ENCODE measurements around the gene PHKA2. TPM values are rescaled to one million over a fixed set of nuclear protein-coding genes. Genes with fewer than 3 reads are reported as not detected.
"Not testable (repeated sequence)": the region's sequence is repeated elsewhere in the genome, so short reads cannot be mapped to it uniquely, and the experiment has no call there.

PHKA2 gene
- total RNA-seq, 1 experiment from 2014 or later = 9.1 TPM

DNA sequence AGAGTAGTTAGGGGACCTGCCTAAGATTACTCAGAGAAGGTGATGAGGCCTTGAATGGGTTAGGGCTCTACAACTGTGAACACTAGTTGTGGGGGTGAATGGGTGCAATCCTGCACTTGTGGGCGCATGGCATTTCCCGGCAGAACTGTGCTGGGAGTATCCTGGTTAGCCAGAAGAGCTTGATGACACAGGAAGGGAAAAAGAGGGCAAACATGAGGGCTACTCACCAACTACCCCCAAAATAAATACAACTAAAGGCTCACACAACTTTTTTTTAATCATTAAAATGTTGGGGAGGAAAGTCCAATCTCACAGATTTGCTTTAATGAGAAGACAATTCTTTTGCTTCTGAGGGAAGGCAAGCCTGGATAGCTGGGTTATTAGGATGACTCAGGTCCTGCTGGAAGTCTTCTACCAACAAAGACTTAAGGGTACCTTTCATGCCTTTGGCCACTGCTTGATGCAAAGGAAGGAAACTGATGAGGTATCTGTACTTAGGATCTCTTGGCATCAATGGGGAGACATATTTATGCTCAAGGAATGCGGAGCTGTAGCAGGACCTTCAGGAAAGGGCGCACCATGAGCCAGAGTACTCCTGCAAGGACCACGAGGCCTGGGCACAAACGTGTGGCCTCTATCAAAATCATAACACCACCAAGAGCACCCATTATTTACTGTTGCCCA lies 2.6 kb downstream of the PHKA2 start:
- DNase-seq (ENCODE audit: extremely low read depth, low read depth) = no peak

DNA sequence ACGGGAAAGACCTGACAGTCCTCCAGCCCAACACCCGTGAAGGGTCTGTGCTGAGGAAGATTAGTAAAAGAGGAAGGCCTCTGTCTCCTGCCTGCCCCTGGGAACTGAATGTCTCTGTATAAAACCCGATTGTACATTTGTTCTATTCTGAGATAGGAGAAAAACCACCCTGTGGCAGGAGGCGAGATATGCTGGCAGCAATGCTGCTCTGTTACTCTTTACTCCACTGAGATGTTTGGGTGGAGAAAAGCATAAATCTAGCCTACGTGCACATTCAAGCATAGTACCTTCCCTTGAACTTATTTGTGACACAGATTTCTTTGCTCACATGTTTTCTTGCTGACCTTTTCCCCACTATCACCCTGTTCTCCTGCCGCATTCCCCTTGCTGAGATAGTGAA lies 3.7 kb downstream of the PHKA2 start:
- not testable (repeated sequence) for DNase-seq (ENCODE audit: extremely low read depth, low read depth)

DNA sequence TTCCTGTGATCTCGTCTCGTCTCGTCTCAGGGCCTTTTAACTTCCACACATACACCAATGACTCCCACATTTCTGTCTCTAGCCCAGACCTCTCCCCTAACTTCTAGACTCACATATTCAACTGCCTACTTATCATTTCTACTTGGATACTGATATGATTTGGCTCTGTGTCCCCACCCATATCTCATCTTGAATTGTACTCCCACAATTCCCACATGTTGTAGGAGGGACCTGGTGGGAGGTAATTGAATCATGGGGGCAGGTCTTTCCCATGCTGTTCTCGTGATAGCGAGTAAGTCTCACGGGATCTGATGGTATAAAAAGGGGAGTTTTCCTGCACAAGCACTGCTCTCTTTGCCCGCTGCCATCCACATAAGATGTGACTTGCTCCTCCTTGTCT lies 8.9 kb downstream of the PHKA2 start:
- DNase-seq (ENCODE audit: extremely low read depth, low read depth) = no peak

DNA sequence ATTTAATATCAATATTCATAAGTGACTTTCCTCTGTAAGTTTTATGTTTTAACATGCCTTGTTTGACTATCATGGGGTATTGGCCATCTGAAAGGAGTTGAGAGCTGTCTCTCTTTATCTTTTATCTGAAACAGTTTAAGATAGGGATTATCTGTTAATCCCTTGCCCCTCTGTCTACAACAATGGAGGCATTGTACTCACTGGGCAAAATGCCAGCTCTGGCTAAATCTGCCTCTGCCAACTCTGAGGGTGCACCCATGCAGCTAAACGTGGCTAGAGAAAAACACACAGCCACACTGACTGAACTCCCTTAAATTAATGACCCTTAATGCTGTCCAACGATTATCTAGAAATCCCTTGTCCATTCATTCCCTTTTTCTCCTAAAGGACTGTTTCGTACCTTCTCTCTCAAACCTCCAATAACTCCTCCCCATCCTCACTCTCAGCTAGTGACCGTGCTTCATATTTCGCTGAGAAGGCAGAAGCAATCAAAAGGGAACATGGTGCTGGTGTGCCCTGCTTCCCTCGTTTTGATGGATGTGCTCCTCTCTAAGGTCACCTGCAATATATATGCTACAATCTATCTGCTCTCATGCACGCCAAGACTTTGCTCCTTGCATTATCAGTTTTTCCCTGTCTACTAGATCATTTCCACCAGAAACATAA lies 10.3 kb downstream of the PHKA2 start:
- DNase-seq (ENCODE audit: extremely low read depth, low read depth) = no peak

DNA sequence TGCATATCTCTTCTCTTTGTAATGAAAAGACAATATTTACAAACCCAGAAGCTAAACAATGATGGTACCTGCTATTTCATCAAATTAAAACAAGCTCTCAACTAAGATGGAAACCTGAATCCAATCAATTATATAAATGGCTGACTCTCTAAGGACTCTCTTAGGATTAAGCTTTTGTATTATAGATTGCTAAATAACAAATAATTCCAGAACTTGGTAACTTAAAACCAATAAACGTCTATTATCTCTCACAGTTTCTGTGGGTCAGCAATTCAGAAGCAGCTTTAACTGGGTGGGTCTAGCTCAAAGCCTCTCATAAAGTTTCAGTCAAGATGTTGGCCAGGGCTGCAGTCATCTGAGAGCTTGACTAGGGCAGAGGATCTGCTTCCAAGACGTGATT lies 12.4 kb downstream of the PHKA2 start:
- no peak for DNase-seq (ENCODE audit: extremely low read depth, low read depth)

DNA sequence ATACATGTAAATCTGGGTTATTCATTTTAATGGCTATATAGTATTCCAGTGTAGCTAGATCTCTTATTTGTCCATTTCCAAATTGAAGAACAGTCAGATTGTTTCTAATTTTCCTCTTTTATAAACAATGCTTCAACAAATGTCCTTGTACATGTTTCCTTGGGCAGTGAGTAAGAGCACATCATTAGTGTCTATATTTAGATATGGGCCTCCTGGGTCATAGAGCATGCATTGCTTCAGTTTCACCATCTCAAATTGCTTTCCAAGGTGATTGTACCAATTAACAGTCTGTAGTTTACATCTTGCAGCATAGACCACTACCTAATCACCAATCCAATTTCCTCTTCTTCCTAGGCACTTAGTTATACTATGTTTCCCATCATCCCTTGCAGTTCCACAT lies 13.4 kb downstream of the PHKA2 start:
- DNase-seq (ENCODE audit: extremely low read depth, low read depth) = no peak

DNA sequence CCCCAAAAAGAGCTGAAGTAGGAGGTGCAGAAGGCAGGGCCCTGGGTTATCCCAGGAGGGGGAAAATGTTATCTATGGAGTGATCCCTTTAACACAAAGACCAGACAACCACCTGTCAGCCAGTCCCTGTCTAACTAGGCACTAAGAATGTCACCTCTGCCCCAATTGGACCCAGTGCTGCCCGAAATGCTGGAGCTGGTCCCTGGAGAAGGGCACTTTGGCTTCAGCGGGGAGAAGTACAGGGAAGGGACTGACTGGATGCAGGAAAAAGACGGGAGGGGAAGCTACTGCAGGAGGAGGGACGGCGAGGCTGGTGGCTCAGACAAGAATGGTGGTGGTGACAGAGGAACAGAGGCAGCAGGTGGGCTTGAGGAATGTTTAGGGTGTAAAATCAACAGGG lies 17.3 kb downstream of the PHKA2 start:
- no peak for DNase-seq (ENCODE audit: extremely low read depth, low read depth)

DNA sequence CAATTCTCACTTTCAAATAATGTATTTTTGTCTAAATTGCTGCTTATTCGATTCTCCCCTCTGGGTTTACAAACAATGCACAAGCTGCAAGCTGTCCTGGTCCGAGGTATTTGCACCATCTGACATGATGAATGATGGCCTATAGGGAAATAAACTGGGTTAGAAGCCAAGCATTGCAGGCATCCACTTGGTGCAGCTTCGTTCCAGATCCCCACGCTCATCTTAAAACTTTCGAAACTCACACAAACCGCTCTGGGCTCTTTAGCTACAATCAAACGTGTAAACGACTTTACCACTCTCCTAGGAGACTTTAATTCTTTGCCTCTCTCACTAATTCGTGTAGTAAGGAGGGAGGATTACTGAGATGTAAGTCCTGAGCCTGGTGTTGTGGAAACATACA lies 19.0 kb downstream of the PHKA2 start:
- DNase-seq (ENCODE audit: extremely low read depth, low read depth) = no peak

DNA sequence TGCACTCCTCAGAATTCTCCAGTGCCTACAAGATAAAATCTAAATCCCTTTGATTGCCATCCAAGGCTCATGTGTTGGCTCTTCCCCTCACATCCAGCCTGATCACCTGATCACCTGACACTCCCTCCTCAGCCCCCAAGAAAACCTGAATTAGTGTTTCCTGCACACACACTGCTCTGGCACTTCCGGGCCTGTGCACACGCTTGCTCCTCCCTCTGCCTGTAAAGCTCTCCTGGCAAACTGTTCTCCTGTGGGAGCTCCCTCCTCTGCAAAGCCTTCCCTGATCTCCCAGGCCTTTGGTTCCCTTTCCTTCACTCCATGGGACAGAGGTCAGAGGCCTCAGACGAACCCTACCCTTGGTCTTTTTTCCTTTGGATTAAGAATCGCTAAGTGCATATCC lies 19.9 kb downstream of the PHKA2 start:
- no peak for DNase-seq (ENCODE audit: extremely low read depth, low read depth)

DNA sequence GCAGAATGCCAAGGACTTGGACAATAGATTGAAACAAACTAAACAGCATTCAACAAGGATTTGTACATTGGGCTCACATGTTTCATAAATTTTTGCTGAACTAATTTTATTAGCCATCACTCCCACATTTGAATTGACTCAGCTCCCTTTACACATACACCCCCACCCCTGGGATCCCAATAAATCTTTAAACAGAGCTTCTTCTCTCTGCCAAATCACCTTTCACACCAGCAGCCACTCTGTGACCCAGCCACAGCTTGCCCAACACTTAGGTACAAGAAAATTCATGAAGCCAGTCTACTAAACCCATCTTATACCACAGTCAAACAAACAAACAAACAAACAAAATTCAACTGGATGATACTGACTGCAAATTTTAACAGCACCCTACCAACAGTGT lies 21.6 kb downstream of the PHKA2 start:
- no peak for DNase-seq (ENCODE audit: extremely low read depth, low read depth)

DNA sequence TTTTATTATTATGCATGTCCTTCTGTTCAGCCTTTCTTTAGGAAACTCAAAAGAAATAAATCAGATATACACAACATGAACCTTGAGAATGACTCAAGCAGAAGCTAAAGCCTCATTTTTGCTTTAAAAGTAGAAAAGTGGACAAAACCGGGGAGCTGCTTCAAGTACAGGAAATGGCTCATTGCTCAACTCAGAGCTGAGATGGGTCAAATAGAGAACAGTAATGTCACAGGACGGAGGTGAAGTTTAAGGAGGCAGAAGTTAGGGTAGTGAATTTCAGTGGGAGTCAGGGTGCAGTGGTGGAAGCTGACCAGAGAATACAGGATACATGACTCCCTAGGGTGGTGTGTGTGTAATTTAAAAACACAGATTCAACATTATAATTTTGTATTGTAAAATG lies 22.2 kb downstream of the PHKA2 start:
- no peak for DNase-seq (ENCODE audit: extremely low read depth, low read depth)

DNA sequence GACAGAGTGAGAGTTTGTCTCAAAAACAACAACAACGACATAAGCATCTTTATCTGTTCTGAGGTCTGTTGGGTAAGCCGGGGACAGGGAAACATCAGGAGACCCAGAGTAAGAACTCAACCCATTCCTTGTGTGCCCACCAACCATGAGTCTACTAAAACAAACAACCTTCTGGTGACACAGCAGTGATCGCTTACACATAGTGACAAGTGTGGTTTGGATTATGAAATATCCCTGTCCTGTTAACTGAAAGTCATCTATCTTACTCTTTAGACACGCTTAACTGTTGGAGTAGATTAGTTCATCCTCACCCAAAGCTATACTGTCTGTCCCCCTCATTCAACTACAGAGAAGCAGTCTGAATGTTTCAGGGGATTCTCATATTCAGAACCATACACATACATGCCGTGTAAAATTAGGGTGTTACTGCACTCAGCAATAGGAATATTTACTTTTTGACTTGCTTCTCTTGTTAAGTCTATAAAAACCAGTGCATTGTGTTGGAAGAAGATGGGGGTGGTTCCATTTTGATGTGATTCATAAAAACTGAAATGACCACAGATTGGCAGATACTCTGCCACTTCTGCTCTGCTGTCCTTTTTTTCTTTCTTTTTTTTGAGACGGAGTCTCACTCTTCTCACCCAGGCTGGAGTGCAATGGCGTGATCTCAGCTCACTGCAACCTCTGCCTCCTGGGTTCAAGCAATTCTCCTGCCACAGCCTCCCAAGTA lies 27.4 kb downstream of the PHKA2 start:
- no peak for DNase-seq (ENCODE audit: extremely low read depth, low read depth)

DNA sequence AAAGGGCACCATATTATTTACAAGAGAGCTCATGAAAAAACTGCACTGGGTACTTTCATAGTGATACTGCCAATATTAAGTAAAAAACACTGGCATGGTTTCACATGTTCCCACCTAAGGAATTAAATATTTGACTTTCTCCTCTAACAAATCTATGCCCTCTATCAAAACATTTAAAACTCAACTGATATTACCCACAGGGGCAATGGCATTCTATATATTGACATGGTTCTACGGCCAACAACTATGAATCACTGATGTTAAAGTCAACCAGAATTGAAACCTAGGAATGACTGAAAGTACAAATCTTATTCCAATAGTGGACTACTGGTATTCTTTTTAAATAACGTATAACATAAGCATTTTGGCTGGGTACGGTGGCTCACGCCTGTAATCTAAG lies 28.2 kb downstream of the PHKA2 start:
- DNase-seq (ENCODE audit: extremely low read depth, low read depth) = no peak

DNA sequence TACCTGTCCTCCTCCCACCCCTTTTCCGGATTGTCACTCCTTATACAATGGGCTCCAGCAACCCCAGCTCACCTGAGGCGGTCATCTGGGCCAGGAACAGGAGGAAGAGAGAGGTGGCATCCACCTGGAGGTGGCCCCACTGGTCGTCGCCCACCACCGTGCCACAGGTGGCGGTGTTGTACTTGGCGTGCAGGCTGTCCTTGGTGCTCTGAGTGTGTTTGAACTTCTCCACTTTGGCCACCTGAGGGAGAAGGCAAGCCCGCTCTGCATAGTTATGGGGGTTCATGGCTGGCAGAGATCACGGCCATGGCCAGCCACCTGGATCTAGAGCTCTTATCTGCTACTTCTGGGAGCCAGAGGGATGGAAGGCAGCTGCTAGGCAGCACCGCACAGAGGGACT lies 32.9 kb downstream of the PHKA2 start:
- DNase-seq (ENCODE audit: extremely low read depth, low read depth) = no peak

DNA sequence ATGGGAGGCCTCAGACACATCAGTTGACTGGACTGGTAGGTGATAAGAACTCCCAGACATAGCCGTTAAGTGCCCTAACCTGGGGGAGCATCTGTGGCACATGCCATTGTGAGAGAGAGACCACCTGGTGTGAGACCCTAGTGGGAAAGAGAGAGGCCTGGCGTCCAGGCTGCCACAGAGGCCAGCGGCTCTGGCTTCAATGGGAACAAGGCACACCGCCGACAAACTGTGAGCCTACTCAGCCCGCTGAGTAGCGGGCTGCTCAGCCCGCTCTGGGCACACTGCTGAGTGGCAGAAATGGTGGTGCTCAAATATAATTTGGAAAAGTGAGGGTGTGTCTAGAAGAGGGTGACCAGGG lies 34.0 kb downstream of the PHKA2 start:
- no peak for DNase-seq (ENCODE audit: extremely low read depth, low read depth)

DNA sequence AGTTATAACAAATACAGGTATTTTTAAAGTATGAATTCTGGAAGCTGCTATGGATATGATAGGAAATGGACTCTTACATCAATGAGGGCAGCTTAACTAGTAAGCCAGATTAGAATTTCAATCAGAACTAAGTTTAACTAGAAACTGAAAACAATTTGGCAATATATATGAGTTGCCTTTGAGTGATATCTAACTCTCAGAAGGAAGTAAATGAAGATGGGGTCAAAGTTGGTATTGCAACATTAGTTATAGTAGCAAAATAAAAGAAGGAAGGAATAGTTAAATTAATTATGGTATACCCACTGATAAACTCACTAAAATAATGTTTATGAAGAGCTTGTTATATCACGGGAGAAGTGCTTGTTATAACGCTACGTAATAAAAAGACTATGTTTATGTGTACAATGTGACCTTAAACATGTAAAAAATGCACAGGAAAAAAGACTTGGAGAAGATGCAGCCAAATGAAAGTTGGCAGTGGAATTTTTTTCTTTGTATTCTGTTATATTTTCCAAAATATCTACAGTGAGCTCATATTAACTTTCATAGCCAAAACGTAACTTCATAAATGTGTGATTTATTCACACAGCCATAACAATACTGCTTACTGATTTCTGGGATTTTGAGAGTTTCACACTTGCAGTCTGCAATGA lies 34.5 kb downstream of the PHKA2 start:
- DNase-seq (ENCODE audit: extremely low read depth, low read depth) = no peak

DNA sequence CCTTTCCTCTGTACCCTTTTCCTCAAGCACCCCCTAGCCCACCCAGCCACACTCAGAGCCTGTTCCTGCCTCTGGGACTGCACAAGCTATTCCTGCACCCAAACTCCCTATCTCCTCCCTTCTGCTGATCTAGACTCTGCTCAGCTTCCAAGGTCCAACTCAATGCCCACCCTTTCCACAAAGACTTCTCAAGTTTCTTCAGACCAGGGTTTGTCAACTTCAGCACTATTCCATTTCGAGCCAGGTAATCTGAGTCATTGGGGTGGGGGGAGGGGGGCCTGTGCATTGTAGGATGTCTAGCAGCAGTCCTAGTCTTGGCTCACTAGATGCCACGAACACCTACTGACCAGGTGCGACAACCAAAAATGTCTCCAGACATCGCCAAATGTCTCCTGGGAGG lies 37.3 kb downstream of the PHKA2 start:
- DNase-seq (ENCODE audit: extremely low read depth, low read depth) = no peak

DNA sequence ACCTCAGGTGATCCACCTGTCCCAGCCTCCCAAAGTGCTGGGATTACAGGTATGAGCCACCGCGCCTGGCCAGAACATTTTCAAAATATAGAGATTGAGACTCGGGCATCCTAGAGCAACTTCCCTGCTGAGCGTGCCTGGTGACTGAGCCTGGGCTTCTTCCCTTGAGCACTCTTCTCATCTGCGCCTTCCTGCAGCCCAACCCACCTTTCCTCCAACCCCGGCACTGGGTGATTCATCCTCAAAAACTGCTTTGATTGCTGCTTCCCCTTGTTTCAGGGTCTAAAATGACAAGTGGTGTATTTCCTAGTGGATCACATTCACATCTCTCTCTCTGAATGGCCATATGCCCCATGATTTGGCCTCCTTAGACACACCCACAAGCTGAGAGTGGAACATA lies 37.8 kb downstream of the PHKA2 start:
- no peak for DNase-seq (ENCODE audit: extremely low read depth, low read depth)

DNA sequence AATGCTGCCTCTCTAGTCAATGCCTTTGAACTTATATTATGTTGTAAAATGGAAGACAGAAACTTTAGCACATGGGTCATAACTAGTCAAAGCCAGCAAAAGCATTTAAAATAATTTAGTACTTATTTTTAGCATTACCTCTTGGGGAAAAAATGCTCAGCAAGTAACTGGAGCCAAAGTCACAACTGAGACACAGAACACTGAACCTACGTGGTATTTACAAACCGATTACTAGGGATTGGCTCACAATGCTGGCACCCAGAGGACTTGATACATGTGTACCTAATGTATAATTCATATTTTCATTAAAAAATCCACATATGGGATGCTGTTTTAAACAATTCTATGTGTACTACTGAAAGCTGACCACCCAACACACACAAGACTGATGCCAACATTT lies 38.4 kb downstream of the PHKA2 start:
- DNase-seq (ENCODE audit: extremely low read depth, low read depth) = no peak

DNA sequence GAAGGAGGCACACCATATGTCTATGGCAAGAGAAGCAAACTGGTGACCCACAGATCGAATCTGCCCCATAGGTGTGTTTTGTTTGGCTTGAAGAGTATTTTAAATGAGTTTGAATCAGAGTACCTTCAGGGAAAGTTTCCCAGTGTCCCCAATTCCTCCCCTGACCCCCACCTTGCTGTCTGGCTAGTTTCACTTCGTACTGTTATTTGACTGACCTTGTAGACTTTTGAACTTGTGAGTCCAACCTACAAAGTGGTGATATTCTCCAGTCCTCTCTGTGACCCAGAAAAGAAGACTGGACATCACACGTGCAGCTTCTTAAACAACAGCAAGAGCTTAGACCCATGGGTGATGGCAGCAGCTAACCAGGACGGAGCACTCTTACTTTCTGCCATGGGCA lies 39.4 kb downstream of the PHKA2 start:
- no peak for DNase-seq (ENCODE audit: extremely low read depth, low read depth)

DNA sequence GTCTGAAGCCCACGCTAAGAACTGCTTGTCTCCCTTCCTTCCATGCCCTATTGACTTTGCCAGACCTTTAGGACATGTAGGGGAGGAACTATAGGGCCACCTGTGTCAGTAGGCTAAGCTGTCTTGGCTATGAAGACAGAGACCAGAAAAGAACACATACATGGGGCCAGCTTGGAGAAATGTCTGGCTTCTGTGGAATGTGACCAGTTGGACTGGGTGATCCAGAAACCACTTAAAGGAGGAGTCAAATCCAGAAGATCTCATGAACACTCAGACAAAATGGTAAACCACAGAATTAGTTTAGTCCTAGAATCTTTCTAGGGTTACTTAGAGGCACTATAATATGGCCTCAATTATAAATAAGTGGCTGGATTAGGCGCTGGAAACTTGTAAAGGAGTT lies 42.0 kb downstream of the PHKA2 start:
- DNase-seq (ENCODE audit: extremely low read depth, low read depth) = no peak

DNA sequence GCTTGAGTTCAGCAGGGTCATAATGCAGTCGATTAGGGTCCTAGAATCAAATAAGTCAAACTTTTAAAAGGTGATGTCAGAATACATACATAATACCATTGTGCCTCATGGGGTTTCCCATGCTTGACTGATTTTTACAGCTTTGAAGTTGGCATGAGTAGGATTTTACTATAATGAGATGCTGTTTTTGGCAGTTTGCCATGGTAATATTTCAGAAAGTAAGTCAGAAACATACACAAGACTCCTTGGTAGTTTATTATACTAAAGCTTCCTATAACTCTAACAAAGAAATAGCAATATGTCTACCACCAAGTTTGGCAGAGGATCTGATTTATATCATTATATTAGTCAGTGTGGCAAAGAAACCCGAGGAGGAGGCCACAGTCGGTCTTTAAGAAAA lies 45.2 kb downstream of the PHKA2 start:
- no peak for DNase-seq (ENCODE audit: extremely low read depth, low read depth)
